IPS-18c (cell line): ENCODE data around the gene ANHX.

ENCODE experiments used
- H3K4me3 ChIP-seq: 2 replicates; pipeline ENCODE4 v1.7.0; 2013; ENCODE audit warnings: low read depth, mild to moderate bottlenecking, low read length, moderate library complexity; ENCODE audit not compliant: insufficient read depth
- H3K9me3 ChIP-seq: one replicate; pipeline ENCODE4 v1.6.1; 2013; ENCODE audit warnings: mild to moderate bottlenecking, low read length, moderate library complexity; ENCODE audit not compliant: control insufficient read depth, insufficient read depth

ANHX gene

GRCh38 chr12:133217219-133217618, 18.5 kb downstream of the ANHX start:
- Histone ChIP-seq H3K9me3 (peaks cover 40% of the 10 kb centered on the region), H3K4me3 (no peak overlapping the region; the same call in 1 of the 2 replicates)

- H3K9me3 ChIP-seq, result peaks cover 41% of the 10 kb centered on the region
- H3K4me3 ChIP-seq, result no peak overlapping the region
Measured at GRCh38 chr12:133215724-133216123, 20.0 kb downstream of the ANHX start.

GRCh38 chr12:133206390-133206789, 29.3 kb downstream of the ANHX start:
- Histone ChIP-seq H3K9me3 (peaks cover 51% of the 10 kb centered on the region), H3K4me3 (no peak overlapping the region)

GRCh38 chr12:133204264-133204603, 31.4 kb downstream of the ANHX start:
- Histone ChIP-seq H3K9me3 (peaks cover 45% of the 10 kb centered on the region), H3K4me3 (0 out of 2 replicates have a peak overlapping the region, but pooled peaks have one; percentile 42)

- Histone ChIP-seq H3K9me3 (peaks cover 41% of the 10 kb centered on the region), H3K4me3 (peak overlapping the region; percentile 42; the same call in 1 of the 2 replicates)
Measured at GRCh38 chr12:133203344-133204263, 32.1 kb downstream of the ANHX start.

- peaks cover 36% of the 10 kb centered on the region for H3K9me3 ChIP-seq
- no peak overlapping the region for H3K4me3 ChIP-seq
Measured at GRCh38 chr12:133202493-133203343, 33.0 kb downstream of the ANHX start.

GRCh38 chr12:133201888-133202287, 33.8 kb downstream of the ANHX start:
- Histone ChIP-seq H3K4me3 (no peak overlapping the region), H3K9me3 (peaks cover 36% of the 10 kb centered on the region)

GRCh38 chr12:133192847-133193246, 42.8 kb downstream of the ANHX start:
- peaks cover 59% of the 10 kb centered on the region for H3K9me3 ChIP-seq
- H3K4me3 ChIP-seq, result no peak overlapping the region

- Histone ChIP-seq H3K4me3 (no peak overlapping the region; the same call in 1 of the 2 replicates), H3K9me3 (peaks cover 54% of the 10 kb centered on the region)
Measured at GRCh38 chr12:133190176-133190575, 45.5 kb downstream of the ANHX start.

GRCh38 chr12:133181238-133181959, 54.3 kb downstream of the ANHX start, which contains the start of gene ZNF268:
Gene ZNF268 (plus strand): TSS chr12:133181495. CDS start chr12:133181998, 503 bp downstream.
- Histone ChIP-seq H3K4me3 (peak within 1 kb of the TSS; percentile 78), H3K9me3 (peaks cover 8% of the 10 kb centered on the region)

- H3K9me3 ChIP-seq, result peaks cover 8% of the 10 kb centered on the region
- no peak overlapping the region for H3K4me3 ChIP-seq
Measured at GRCh38 chr12:133180669-133181068, 55.0 kb downstream of the ANHX start.

GRCh38 chr12:133174901-133175300, 60.8 kb downstream of the ANHX start:
- Histone ChIP-seq H3K4me3 (no peak overlapping the region), H3K9me3 (peaks cover 7% of the 10 kb centered on the region)

- Histone ChIP-seq H3K4me3 (peak overlapping the region; percentile 20; the same call in 1 of the 2 replicates), H3K9me3 (peaks cover 12% of the 10 kb centered on the region)
Measured at GRCh38 chr12:133172491-133172890, 63.2 kb downstream of the ANHX start.
